ENCODE data around the gene AHCTF1.

GRCh38 chr1:246951413-246951812 lies 19.7 kb upstream of the AHCTF1 start:
- TF ChIP-seq DIDO1 (tag; IDR thresholded peaks at IDR 0.05; ENCODE audit: low read depth) (no peak), REST (IDR thresholded peaks at IDR 0.05; ENCODE audit: borderline replicate concordance) (no peak), REST (CRISPR knock-in tag; IDR thresholded peaks at IDR 0.05; ENCODE audit: low read depth) (no peak), SP1 (CRISPR knock-in tag; IDR thresholded peaks at IDR 0.05) (no peak), ZBTB49 (CRISPR knock-in tag; IDR thresholded peaks at IDR 0.05; ENCODE audit: borderline replicate concordance) (no peak), NELFE (IDR thresholded peaks at IDR 0.05; ENCODE audit: insufficient read depth, insufficient read length) (no peak), BACH1 (tag; IDR thresholded peaks at IDR 0.05) (no peak), MLX (CRISPR knock-in tag; conservative IDR thresholded peaks at IDR 0.05) (no peak), NR3C1 (CRISPR knock-in tag; IDR thresholded peaks at IDR 0.05) (no peak)

Measured in K562 (cell line).